Hepatocyte (in vitro differentiated cells): ENCODE data around the gene GK. TPM values are rescaled to one million over a fixed set of nuclear protein-coding genes. Genes with fewer than 3 reads are reported as not detected.
"Not testable (repeated sequence)": the region's sequence is repeated elsewhere in the genome, so short reads cannot be mapped to it uniquely, and the experiment has no call there.

Experiments
- DNase-seq: peaks from one replicate; pipeline ENCODE4 v3.0.0-alpha.2; 2016; ENCODE audit warnings: low spot score
- H2AFZ ChIP-seq: fragments of 200-600 bp; sonication (generic); 2 replicates; pipeline ENCODE4 v1.6.0; 2016; ENCODE audit warnings: antibody characterized with exemption, mild to moderate bottlenecking
- H3K27ac ChIP-seq: fragments of 200-600 bp; sonication (generic); 2 replicates; pipeline ENCODE4 v1.5.1; 2016; ENCODE audit warnings: mild to moderate bottlenecking
- H3K27me3 ChIP-seq: fragments of 200-600 bp; sonication (generic); 2 replicates; pipeline ENCODE4 v1.6.1; 2016
- H3K36me3 ChIP-seq: fragments of 200-600 bp; sonication (generic); replicated peaks from 2 replicates; pipeline ENCODE4 v1.5.1; 2016; ENCODE audit warnings: low read depth; ENCODE audit not compliant: insufficient read depth
- H3K4me1 ChIP-seq: fragments of 200-600 bp; sonication (generic); 2 replicates; pipeline ENCODE4 v1.5.1; 2016; ENCODE audit warnings: mild to moderate bottlenecking, moderate library complexity; ENCODE audit not compliant: insufficient read depth
- H3K4me2 ChIP-seq: fragments of 200-600 bp; sonication (generic); 2 replicates; pipeline ENCODE4 v1.6.0; 2016
- H3K4me3 ChIP-seq: fragments of 200-600 bp; sonication (generic); 2 replicates; pipeline ENCODE4 v1.5.1; 2016; ENCODE audit warnings: mild to moderate bottlenecking
- H3K79me2 ChIP-seq: fragments of 200-600 bp; sonication (generic); 2 replicates; pipeline ENCODE4 v1.6.0; 2017; ENCODE audit warnings: mild to moderate bottlenecking
- H3K9me2 ChIP-seq: fragments of 200-600 bp; sonication (generic); replicated peaks from 2 replicates; pipeline ENCODE4 v1.6.0; 2017; ENCODE audit warnings: mild to moderate bottlenecking; ENCODE audit not compliant: insufficient read depth
- H3K9me3 ChIP-seq: fragments of 200-600 bp; sonication (generic); 2 replicates; pipeline ENCODE4 v1.5.1; 2016; ENCODE audit warnings: low read depth, mild to moderate bottlenecking
- H4K20me1 ChIP-seq: fragments of 200-600 bp; sonication (generic); 2 replicates; pipeline ENCODE4 v1.6.0; 2016; ENCODE audit warnings: mild to moderate bottlenecking; ENCODE audit not compliant: insufficient read depth, poor library complexity, severe bottlenecking
- EZH2 ChIP-seq: fragments of 200-600 bp; sonication (generic); IDR thresholded peaks from 2 replicates; pipeline ENCODE4 v1.6.1; 2016; ENCODE audit warnings: antibody characterized with exemption, mild to moderate bottlenecking, borderline replicate concordance
- EZH2phosphoT487 ChIP-seq: fragments of 200-600 bp; sonication (generic); IDR thresholded peaks from one replicate; pipeline ENCODE4 v1.6.1; 2018; ENCODE audit warnings: antibody characterized with exemption, mild to moderate bottlenecking, low read depth, moderate library complexity; ENCODE audit not compliant: unreplicated experiment, severe bottlenecking
- WGBS: methylation state at CpG from one replicate; pipeline ENCODE4 v1.1.6; 2016; ENCODE audit warnings: low lambda C conversion rate; ENCODE audit errors: missing lambda C conversion rate; 5-methylcytosine and 5-hydroxymethylcytosine counted together
- polyA plus RNA-seq: library from polyadenylated mRNA; unstranded; fragments of >200 nt; fragmentation: Nextera tagmentation; extraction: Ambion mirVana; gene quantifications from 2 replicates; pipeline ENCODE4 v1.2.1, GENCODE V29; 2016
- total RNA-seq: library from RNA; depleted of rRNA; stranded (reverse); fragments of >200 nt; gene quantifications from 2 replicates; pipeline ENCODE4 v1.2.3, GENCODE V29; 2014
- TF ChIP-seq, protein P1 (sequence below): fragments of 200-600 bp; sonication (generic); IDR thresholded peaks from 2 replicates; pipeline ENCODE4 v1.5.1; 2016; ENCODE audit warnings: antibody characterized with exemption, mild to moderate bottlenecking; ENCODE audit not compliant: poor library complexity

The GK gene
- total and polyA plus RNA-seq, 2 experiments from 2014 or later: 18.5 to 30.3 TPM

DNA sequence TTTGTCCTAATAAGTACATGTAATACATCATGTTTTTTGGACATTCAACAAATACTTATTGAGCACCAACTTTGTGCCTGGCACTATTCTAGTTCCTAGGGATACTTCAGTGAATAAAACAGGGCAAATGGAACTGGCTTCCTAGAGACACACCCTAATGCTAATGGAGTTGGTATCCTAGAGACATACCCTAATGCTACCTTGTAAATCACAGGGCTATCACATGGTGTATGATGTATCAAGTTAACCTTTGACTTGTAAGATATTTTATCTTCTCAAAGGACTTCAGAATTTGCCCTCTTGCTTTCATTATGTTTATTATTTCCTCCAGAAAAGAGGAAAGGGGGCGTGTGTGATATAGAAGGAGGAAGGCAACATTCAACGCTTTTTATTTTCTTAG is 10.1 kb downstream of the GK start:
- no peaks in the 10 kb centered on the region for H4K20me1 ChIP-seq
- no peaks in the 10 kb centered on the region for H3K9me2 ChIP-seq
- H3K27me3 ChIP-seq: no peaks in the 10 kb centered on the region
- TF ChIP-seq, protein P1, sequence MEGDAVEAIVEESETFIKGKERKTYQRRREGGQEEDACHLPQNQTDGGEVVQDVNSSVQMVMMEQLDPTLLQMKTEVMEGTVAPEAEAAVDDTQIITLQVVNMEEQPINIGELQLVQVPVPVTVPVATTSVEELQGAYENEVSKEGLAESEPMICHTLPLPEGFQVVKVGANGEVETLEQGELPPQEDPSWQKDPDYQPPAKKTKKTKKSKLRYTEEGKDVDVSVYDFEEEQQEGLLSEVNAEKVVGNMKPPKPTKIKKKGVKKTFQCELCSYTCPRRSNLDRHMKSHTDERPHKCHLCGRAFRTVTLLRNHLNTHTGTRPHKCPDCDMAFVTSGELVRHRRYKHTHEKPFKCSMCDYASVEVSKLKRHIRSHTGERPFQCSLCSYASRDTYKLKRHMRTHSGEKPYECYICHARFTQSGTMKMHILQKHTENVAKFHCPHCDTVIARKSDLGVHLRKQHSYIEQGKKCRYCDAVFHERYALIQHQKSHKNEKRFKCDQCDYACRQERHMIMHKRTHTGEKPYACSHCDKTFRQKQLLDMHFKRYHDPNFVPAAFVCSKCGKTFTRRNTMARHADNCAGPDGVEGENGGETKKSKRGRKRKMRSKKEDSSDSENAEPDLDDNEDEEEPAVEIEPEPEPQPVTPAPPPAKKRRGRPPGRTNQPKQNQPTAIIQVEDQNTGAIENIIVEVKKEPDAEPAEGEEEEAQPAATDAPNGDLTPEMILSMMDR: no peak
- TF ChIP-seq EZH2phosphoT487 (no peak), EZH2 (no peak)
- no peaks in the 10 kb centered on the region for H3K4me1 ChIP-seq
- no peaks in the 10 kb centered on the region for H3K36me3 ChIP-seq
- H3K27ac ChIP-seq: peak overlapping the region; percentile 63
- no peaks in the 10 kb centered on the region for H3K79me2 ChIP-seq
- H3K9me3 ChIP-seq: no peaks in the 10 kb centered on the region
- H2AFZ ChIP-seq: no peak overlapping the region
- WGBS: 81% methylated on average over 2 of the region's 2 CpGs
- H3K4me3 ChIP-seq: no peak overlapping the region
- no peak for DNase-seq
- no peak overlapping the region for H3K4me2 ChIP-seq

DNA sequence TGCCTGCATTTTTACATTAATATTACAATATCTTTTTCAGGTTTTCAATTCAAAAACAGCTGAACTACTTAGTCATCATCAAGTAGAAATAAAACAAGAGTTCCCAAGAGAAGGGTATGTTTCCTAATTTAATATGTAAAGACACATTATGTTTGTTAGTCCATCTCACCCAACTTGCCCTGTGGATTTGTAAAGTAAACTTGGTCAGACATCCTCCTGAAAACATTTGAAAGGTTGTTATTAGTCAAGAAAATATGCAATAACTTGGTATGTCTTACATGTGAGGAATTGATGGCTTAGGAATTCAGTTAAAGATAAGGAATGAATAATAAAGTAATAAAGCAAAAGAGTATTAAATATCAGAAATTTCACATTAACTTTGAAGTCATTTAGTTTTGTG is 12.2 kb downstream of the GK start:
- Histone ChIP-seq H3K27ac (no peak overlapping the region), H3K36me3 (no peaks in the 10 kb centered on the region), H3K4me3 (no peak overlapping the region), H2AFZ (no peak overlapping the region), H3K9me2 (no peaks in the 10 kb centered on the region), H4K20me1 (no peaks in the 10 kb centered on the region), H3K4me1 (no peaks in the 10 kb centered on the region), H3K4me2 (no peak overlapping the region), H3K27me3 (no peaks in the 10 kb centered on the region), H3K9me3 (no peaks in the 10 kb centered on the region), H3K79me2 (no peaks in the 10 kb centered on the region)
- no peak for DNase-seq
- no peak for TF ChIP-seq EZH2phosphoT487
- TF ChIP-seq EZH2: no peak
- TF ChIP-seq, protein P1: no peak

DNA sequence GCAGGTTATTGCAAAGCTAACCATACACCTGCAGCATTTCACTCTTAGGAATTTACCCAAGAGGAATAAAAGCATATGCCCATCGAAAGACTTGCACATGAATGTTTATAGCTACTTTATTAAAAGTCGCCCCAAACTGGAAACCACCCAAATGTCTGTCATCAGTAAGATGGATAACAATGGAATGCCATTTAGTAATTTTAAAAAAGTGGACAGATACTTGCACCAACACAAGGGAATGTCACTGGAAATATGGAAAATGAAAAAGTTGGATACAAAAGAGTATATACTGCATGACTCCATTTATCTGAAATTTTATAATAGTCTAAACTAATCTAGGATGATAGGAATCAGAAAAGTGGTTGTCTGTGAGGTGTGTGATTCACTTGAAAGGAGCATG is 12.9 kb downstream of the GK start:
- H4K20me1 ChIP-seq: no peaks in the 10 kb centered on the region
- 75% methylated on average over 2 of the region's 2 CpGs for WGBS
- H3K79me2 ChIP-seq: no peaks in the 10 kb centered on the region
- H3K9me2 ChIP-seq: no peaks in the 10 kb centered on the region
- DNase-seq: no peak
- TF ChIP-seq EZH2phosphoT487 (no peak), EZH2 (no peak)
- TF ChIP-seq, protein P1: no peak
- H3K4me2 ChIP-seq: no peak overlapping the region
- no peaks in the 10 kb centered on the region for H3K4me1 ChIP-seq
- no peak overlapping the region for H3K4me3 ChIP-seq
- H2AFZ ChIP-seq: no peak overlapping the region
- no peaks in the 10 kb centered on the region for H3K27me3 ChIP-seq
- no peaks in the 10 kb centered on the region for H3K9me3 ChIP-seq
- no peaks in the 10 kb centered on the region for H3K36me3 ChIP-seq
- no peak overlapping the region for H3K27ac ChIP-seq

DNA sequence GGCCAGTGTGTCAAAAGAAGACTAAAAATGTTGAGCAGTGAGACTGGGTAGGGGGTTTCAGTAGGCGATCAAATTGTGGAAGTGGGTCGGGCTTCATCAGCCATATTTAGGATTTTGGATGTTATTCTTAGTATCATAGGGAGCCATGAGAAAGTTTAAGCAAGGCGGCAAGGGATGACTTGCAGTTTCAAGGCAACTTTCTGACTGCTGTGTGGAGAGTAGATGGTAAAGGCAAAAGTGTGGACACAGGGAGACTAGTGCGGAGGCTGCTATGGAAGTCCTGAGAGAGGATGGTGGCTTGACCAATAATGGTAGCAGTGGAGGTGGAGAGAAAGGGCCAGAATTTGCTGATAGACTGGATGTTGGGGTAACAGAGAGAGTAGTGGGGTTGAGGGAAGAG is 15.4 kb downstream of the GK start:
- H3K9me3 ChIP-seq: no peaks in the 10 kb centered on the region
- no peak overlapping the region for H2AFZ ChIP-seq
- no peak overlapping the region for H3K4me3 ChIP-seq
- H3K27ac ChIP-seq: no peak overlapping the region
- 81% methylated on average over 4 of the region's 4 CpGs for WGBS
- H3K27me3 ChIP-seq: no peaks in the 10 kb centered on the region
- H3K36me3 ChIP-seq: no peaks in the 10 kb centered on the region
- no peaks in the 10 kb centered on the region for H3K9me2 ChIP-seq
- no peak for DNase-seq
- no peak overlapping the region for H3K4me2 ChIP-seq
- TF ChIP-seq, protein P1: no peak
- TF ChIP-seq EZH2: no peak
- no peak for TF ChIP-seq EZH2phosphoT487
- no peaks in the 10 kb centered on the region for H3K4me1 ChIP-seq
- no peaks in the 10 kb centered on the region for H4K20me1 ChIP-seq
- no peaks in the 10 kb centered on the region for H3K79me2 ChIP-seq

DNA sequence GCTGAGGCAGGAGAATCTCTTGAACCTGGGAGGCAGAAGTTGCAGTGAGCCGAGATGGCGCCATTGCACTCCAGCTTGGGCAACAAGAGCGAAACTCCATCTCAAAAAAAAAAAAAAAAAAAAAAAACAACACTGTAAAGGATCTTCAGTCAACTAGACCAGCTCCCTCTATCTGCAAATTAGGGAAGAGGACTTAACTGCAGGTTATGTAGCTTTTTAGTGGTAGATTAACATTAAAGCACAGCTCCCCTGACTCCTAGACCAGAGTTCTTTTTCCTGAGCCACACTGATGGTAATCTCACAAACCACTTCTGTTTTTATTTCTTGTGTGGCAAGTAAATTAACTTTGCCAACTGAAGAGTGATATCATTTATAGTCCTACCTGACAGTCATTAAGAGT is 18.0 kb downstream of the GK start:
- not testable (repeated sequence) for H3K36me3 ChIP-seq, H3K4me2 ChIP-seq, DNase-seq, H3K4me3 ChIP-seq, H2AFZ ChIP-seq, H3K79me2 ChIP-seq, H3K27me3 ChIP-seq, H3K27ac ChIP-seq, H3K9me3 ChIP-seq, H3K4me1 ChIP-seq, H4K20me1 ChIP-seq, H3K9me2 ChIP-seq
- 78% methylated on average over 3 of the region's 3 CpGs for WGBS
